Spleen (tissue), 7 donors: ENCODE data around the gene TBXA2R.

Experiments used
- POLR2AphosphoS5 ChIP-seq, 3 donors: sonication (generic); formaldehyde crosslinking; IDR thresholded peaks; one replicate each; pipeline ENCODE4 v1.5.1; 2017; ENCODE audit warnings: antibody characterized with exemption in 3 of 3
- TF ChIP-seq, protein P1 (sequence below), 11 experiments: fragments of 200-600 bp in 7 of 11; fragments of 450-650 bp in 4 of 11; sonication (generic) in 4 of 11; IDR thresholded peaks in 8 of 11; conservative IDR thresholded peaks in 3 of 11; 1 replicate in 7 of 11; 2 replicates in 4 of 11; pipeline versions ENCODE4 v1.4.0 to v1.8.0; 2016 to 2021; ENCODE audit warnings: antibody characterized with exemption in 11 of 11, inconsistent platforms in 4 of 11, mild to moderate bottlenecking in 1 of 11
- donor health status: DM: no; HTN: no; CAD: no; lungs with moderate emphysema.
- donor health status: DM: no; HTN: no; CAD: no.
- donor health status: DM: no; HTN: no; CAD: no.

DNA sequence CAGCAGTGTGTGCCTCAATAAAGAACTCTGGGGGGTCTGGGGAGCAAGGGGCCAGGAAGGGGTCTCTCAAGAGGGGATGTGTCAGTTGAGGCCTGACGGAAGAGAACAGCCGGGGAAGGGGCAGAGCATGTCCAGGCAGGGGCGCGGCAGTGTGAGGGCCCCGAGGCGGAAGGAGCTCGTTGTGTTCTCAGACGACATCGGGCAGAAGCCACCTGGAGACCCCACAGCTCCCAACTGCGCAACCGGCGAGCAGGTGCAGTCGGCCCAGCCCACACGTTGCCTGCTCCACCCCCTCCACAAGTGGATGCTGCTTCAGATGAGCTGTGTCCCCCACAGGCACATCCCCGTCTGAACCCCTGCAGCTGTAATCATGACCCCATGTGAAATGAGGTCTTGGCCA is 15.0 kb upstream of the TBXA2R start:
- TF ChIP-seq, protein P1, sequence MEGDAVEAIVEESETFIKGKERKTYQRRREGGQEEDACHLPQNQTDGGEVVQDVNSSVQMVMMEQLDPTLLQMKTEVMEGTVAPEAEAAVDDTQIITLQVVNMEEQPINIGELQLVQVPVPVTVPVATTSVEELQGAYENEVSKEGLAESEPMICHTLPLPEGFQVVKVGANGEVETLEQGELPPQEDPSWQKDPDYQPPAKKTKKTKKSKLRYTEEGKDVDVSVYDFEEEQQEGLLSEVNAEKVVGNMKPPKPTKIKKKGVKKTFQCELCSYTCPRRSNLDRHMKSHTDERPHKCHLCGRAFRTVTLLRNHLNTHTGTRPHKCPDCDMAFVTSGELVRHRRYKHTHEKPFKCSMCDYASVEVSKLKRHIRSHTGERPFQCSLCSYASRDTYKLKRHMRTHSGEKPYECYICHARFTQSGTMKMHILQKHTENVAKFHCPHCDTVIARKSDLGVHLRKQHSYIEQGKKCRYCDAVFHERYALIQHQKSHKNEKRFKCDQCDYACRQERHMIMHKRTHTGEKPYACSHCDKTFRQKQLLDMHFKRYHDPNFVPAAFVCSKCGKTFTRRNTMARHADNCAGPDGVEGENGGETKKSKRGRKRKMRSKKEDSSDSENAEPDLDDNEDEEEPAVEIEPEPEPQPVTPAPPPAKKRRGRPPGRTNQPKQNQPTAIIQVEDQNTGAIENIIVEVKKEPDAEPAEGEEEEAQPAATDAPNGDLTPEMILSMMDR (IDR thresholded peaks at IDR 0.05 in 8 of 11, conservative IDR thresholded peaks at IDR 0.05 in 3 of 11): no peak
- peak in 1 of 3 donors; percentile 4 for TF ChIP-seq POLR2AphosphoS5 (IDR thresholded peaks at IDR 0.05)
